Psoas muscle (tissue), 8 donors: ENCODE measurements around the gene RANGRF. TPM values are rescaled to one million over a fixed set of nuclear protein-coding genes. Genes with fewer than 3 reads are reported as not detected.

ENCODE experiments used
- ATAC-seq, 4 donors: fragments of 200-7000 bp; cut with Tn5 transposase; one replicate each; pipeline ENCODE4 v1.9.1; 2020; ENCODE audit warnings: moderate library complexity in 3 of 4, mild to moderate bottlenecking in 2 of 4
- DNase-seq, 2 donors: peaks; one replicate each; pipeline ENCODE4 v3.0.0-alpha.2; 2020
- H3K27ac ChIP-seq: fragments of 200-600 bp; one replicate; pipeline ENCODE4 v1.8.0; 2022
- H3K27me3 ChIP-seq, 3 donors: fragments of 200-600 bp in 1 of 3; one replicate each; pipeline versions ENCODE4 v1.6.1 to v1.8.0; 2013 to 2022; ENCODE audit warnings: low read length in 2 of 3, mild to moderate bottlenecking in 2 of 3, moderate library complexity in 1 of 3; ENCODE audit not compliant: insufficient read depth in 3 of 3
- H3K36me3 ChIP-seq, 2 donors: fragments of 200-600 bp in 1 of 2; one replicate each; pipeline versions ENCODE4 v1.6.1 to v1.8.0; 2013 to 2022; ENCODE audit warnings: low read depth in 1 of 2, mild to moderate bottlenecking in 1 of 2, moderate library complexity in 1 of 2; ENCODE audit not compliant: insufficient read depth in 1 of 2
- H3K4me1 ChIP-seq: fragments of 200-600 bp; one replicate; pipeline ENCODE4 v1.8.0; 2022
- H3K4me3 ChIP-seq: fragments of 200-600 bp; one replicate; pipeline ENCODE4 v1.8.0; 2022; ENCODE audit warnings: mild to moderate bottlenecking
- H3K9me3 ChIP-seq: fragments of 200-600 bp; one replicate; pipeline ENCODE4 v1.8.0; 2022
- WGBS, 3 donors: extraction: QIAGEN DNeasy Blood & Tissue Kit; methylation state at CpG; one replicate each; pipeline versions ENCODE4 v1.1.6 to v1.1.7; 2013; 5-methylcytosine and 5-hydroxymethylcytosine counted together
- intact Hi-C, 2 donors: fragments of 100-400 bp; cut with DNase I; formaldehyde crosslinking; loops; one replicate each; pipeline versions ENCODE4 v1.11.0 to v1.14.2; 2022
- polyA plus RNA-seq, 3 donors: library from polyadenylated mRNA; stranded (reverse); fragments of 200-250 nt; gene quantifications; one replicate each; pipeline ENCODE4 v1.2.3, GENCODE V29; 2013
- total RNA-seq, 4 donors: library from RNA; stranded (reverse); fragmentation: NEBNext Ultra II Directional in 2 of 4; extraction: Animal tissue kit (Norgen Biotek cat#: 25700) in 2 of 4; gene quantifications; one replicate each; pipeline versions ENCODE4 v1.2.1 to v1.2.4, GENCODE V29; 2021 to 2023
- TF ChIP-seq, protein P1 (sequence below): fragments of 200-600 bp; IDR thresholded peaks from one replicate; pipeline ENCODE4 v1.8.0; 2022; ENCODE audit warnings: antibody characterized with exemption
- donor health status: healthy with polysubstance abuse.
- donor health status: DM: no; HTN: no; CAD: no; lungs with moderate emphysema.
- donor health status: Bipolar disorder and iron deficiency.
- donor health status: healthy.
- donor health status: DM: yes; HTN: yes; CAD: no.
- donor health status: DM: no; HTN: no; CAD: no.
- donor health status: DM: no; HTN: no; CAD: no.
- donor health status: DM: yes; HTN: yes; CAD: no.

RANGRF gene
- total and polyA plus RNA-seq, 7 donors = 9.0 to 24.3 (median 16.3) TPM

DNA sequence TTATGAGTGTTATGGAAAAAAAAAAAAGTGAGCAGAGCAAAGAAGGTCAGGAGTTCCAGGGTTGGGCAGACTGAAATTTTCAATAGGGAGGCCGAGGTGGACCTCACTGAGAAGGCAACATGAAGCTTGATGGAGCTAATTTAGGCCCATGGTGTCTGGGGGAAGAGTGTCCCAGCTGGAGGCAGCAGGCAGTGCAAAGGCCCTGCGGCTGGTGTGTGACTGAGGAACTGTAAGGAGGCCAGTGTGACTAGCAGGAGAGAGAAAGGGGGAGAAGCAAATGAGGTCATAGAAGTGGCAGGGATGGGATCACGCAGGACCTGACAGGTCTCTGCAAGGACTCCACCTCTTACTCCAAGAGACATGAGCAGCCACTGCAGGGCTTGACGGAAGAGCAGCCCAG is 31.8 kb downstream of the RANGRF start:
- 85 to 91% (median 88%) methylated on average over 4 of the region's 4 CpGs for WGBS, 3 donors

DNA sequence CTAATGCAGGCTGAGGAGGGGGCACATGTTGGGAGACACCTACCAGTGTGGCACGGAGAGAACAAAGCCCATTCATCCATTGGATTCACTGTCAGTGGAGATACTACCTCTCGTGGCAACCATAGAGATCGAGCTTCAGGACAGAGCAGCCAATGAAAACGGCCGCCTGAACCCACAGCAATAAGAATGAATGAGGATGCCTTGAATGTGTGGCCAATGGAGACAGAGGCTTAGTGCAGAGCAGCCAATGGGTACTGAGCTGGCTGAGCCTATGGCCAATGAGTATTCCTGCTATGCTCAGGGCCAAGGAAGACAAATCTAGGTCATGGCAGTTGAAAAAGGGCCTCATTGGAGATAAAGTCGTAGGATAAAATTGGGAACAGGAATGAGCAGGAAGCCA is 32.5 kb downstream of the RANGRF start:
- Histone ChIP-seq H3K27me3 (peaks cover 0 to 30% (median 0%) of the 10 kb centered on the region in 3 donors), H3K4me3 (no peak overlapping the region), H3K9me3 (no peaks in the 10 kb centered on the region), H3K4me1 (no peaks in the 10 kb centered on the region), H3K36me3 (peaks cover 0 to 12% of the 10 kb centered on the region in 2 donors), H3K27ac (no peak overlapping the region)
- DNase-seq (no peak), ATAC-seq (no peak)
- intact Hi-C loops = no loop called here
- 61 to 67% (median 64%) methylated on average over 6 of the region's 6 CpGs for WGBS, 3 donors
- TF ChIP-seq, protein P1, sequence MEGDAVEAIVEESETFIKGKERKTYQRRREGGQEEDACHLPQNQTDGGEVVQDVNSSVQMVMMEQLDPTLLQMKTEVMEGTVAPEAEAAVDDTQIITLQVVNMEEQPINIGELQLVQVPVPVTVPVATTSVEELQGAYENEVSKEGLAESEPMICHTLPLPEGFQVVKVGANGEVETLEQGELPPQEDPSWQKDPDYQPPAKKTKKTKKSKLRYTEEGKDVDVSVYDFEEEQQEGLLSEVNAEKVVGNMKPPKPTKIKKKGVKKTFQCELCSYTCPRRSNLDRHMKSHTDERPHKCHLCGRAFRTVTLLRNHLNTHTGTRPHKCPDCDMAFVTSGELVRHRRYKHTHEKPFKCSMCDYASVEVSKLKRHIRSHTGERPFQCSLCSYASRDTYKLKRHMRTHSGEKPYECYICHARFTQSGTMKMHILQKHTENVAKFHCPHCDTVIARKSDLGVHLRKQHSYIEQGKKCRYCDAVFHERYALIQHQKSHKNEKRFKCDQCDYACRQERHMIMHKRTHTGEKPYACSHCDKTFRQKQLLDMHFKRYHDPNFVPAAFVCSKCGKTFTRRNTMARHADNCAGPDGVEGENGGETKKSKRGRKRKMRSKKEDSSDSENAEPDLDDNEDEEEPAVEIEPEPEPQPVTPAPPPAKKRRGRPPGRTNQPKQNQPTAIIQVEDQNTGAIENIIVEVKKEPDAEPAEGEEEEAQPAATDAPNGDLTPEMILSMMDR = no peak

More for the DNA sequence above, 31.8 kb downstream of the RANGRF start:
- Histone ChIP-seq H3K4me3 (no peak overlapping the region), H3K27me3 (peaks cover 0 to 28% (median 0%) of the 10 kb centered on the region in 3 donors), H3K4me1 (no peaks in the 10 kb centered on the region), H3K27ac (no peak overlapping the region), H3K36me3 (peaks cover 0 to 12% of the 10 kb centered on the region in 2 donors), H3K9me3 (no peaks in the 10 kb centered on the region)
- intact Hi-C loops = no loop called here
- ATAC-seq (no peak), DNase-seq (no peak)
- TF ChIP-seq, protein P1 = no peak

DNA sequence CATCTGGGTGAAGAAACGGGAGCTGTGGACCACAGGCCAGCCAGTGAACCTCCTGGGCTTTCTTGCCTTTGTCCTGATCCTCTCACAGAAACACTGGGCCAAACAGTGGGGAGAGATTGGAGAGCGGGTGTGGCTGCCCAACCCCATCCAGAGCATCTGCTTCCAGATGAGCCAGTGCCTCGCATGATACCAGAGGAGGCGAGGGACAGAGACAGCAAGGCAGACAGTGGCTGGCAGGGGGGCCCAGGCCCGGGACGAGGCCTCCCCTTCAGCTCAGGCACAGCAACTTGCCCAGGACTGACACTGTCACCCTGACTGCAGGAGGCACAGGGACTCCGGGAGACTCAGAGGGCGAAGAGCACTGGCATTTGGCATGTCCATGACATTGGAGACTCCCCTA is 33.6 kb downstream of the RANGRF start:
- WGBS, 3 donors = 69 to 76% (median 69%) methylated on average over 8 of the region's 8 CpGs
- Histone ChIP-seq H3K9me3 (no peaks in the 10 kb centered on the region), H3K36me3 (peaks cover 0 to 4% of the 10 kb centered on the region in 2 donors)

DNA sequence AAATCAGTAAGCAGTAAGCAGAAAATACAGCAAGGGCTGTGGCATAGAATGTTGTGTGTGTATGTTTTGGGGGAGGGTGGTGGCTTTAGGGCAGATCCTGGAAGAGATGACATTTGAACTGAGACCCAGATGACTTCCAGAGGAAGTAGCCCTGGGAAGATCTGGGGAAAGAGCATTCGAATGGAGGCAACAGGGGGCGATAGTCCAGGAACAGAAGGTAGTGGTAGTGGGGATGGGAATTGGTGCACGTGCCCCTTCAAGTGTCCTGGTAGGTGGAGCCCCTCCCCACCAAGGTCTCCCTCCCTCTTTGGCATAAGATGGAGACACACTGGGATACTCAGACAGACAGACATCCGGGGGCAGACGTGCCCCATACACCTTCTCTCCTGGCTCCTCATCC is 35.7 kb downstream of the RANGRF start:
- H3K4me1 ChIP-seq = no peaks in the 10 kb centered on the region
- intact Hi-C loops = no loop called here
- no peak for ATAC-seq
- no peak overlapping the region for H3K27ac ChIP-seq
- no peaks in the 10 kb centered on the region for H3K9me3 ChIP-seq
- 66 to 73% (median 69%) methylated on average over 5 of the region's 5 CpGs for WGBS, 3 donors
- DNase-seq = no peak
- TF ChIP-seq, protein P1 = no peak
- H3K27me3 ChIP-seq = peaks cover 0 to 27% (median 6%) of the 10 kb centered on the region in 3 donors
- no peaks in the 10 kb centered on the region for H3K36me3 ChIP-seq
- no peak overlapping the region for H3K4me3 ChIP-seq

More for the DNA sequence above, 33.6 kb downstream of the RANGRF start:
- intact Hi-C loops = no loop called here
- ATAC-seq (no peak), DNase-seq (no peak)
- no peak overlapping the region for H3K27ac ChIP-seq
- no peaks in the 10 kb centered on the region for H3K4me1 ChIP-seq
- no peak overlapping the region for H3K4me3 ChIP-seq
- H3K27me3 ChIP-seq = peaks cover 0 to 26% (median 4%) of the 10 kb centered on the region in 3 donors
- TF ChIP-seq, protein P1 = no peak

- TF ChIP-seq, protein P1 = no peak
- ATAC-seq = no peak
- 69 to 76% (median 75%) methylated on average over 5 of the region's 5 CpGs for WGBS, 3 donors
- Histone ChIP-seq H3K27ac (no peak overlapping the region), H3K9me3 (no peaks in the 10 kb centered on the region), H3K4me3 (no peak overlapping the region), H3K27me3 (peaks cover 0 to 27% (median 6%) of the 10 kb centered on the region in 3 donors), H3K4me1 (no peaks in the 10 kb centered on the region), H3K36me3 (no peaks in the 10 kb centered on the region)
- DNase-seq = no peak
- intact Hi-C loops = no loop called here
These were observed 36.5 kb downstream of the RANGRF start for GRCh38 chr17:8324923-8325322.
